Stomach (tissue), 9 donors: Measurements from ENCODE around the gene CXCL12. TPM values are rescaled to one million over a fixed set of nuclear protein-coding genes. Genes with fewer than 3 reads are reported as not detected.

ENCODE experiments used
- DNase-seq, 2 donors: peaks; one replicate each; pipeline versions ENCODE4 v3.0.0 to v3.0.0-alpha.2; 2013 to 2019
- H3K27ac ChIP-seq, 5 donors: fragments of 200-600 bp in 4 of 5; sonication (generic) in 4 of 5; one replicate each; pipeline ENCODE4 v1.5.1; 2013 to 2019; ENCODE audit warnings: mild to moderate bottlenecking in 1 of 5, moderate library complexity in 1 of 5
- H3K27me3 ChIP-seq, 3 donors: fragments of 200-600 bp; sonication (generic); one replicate each; pipeline ENCODE4 v1.5.1; 2017 to 2019; ENCODE audit warnings: mixed run types in 1 of 3
- H3K36me3 ChIP-seq, 4 donors: fragments of 200-600 bp; sonication (generic); 1 replicate in 3 of 4; 2 replicates in 1 of 4; pipeline ENCODE4 v1.5.1; 2016 to 2019
- H3K4me1 ChIP-seq, 4 donors: fragments of 200-600 bp; sonication (generic); one replicate each; pipeline ENCODE4 v1.5.1; 2016 to 2019
- H3K4me3 ChIP-seq, 4 donors: fragments of 200-600 bp; sonication (generic) in 3 of 4; one replicate each; pipeline ENCODE4 v1.5.1; 2016 to 2019; ENCODE audit warnings: mild to moderate bottlenecking in 1 of 4
- H3K9me3 ChIP-seq, 4 donors: fragments of 200-600 bp; sonication (generic); one replicate each; pipeline ENCODE4 v1.5.1; 2016 to 2019
- EP300 ChIP-seq: sonication (generic); formaldehyde crosslinking; IDR thresholded peaks from one replicate; pipeline ENCODE4 v1.6.1; 2017; ENCODE audit warnings: antibody characterized with exemption
- POLR2A ChIP-seq, 4 donors: fragments of 450-650 bp; IDR thresholded peaks; one replicate each; pipeline ENCODE4 v1.6.1; 2016; ENCODE audit warnings: antibody characterized with exemption in 4 of 4, control low read depth in 2 of 4, mild to moderate bottlenecking in 1 of 4, moderate library complexity in 1 of 4
- POLR2AphosphoS5 ChIP-seq, 3 donors: sonication (generic); formaldehyde crosslinking; IDR thresholded peaks; one replicate each; pipeline ENCODE4 v1.6.1; 2016; ENCODE audit warnings: antibody characterized with exemption in 3 of 3
- WGBS, 5 donors: extraction: QIAGEN DNeasy Blood & Tissue Kit in 3 of 5; methylation state at CpG; one replicate each; pipeline versions ENCODE4 v1.1.5 to v1.1.7; 2013 to 2018; 5-methylcytosine and 5-hydroxymethylcytosine counted together
- intact Hi-C: fragments of 100-400 bp; cut with DNase I; formaldehyde crosslinking; loops from one replicate; pipeline ENCODE4 v1.15.1; 2023; ENCODE audit warnings: low total_unique reads
- polyA plus RNA-seq, 3 donors: library from polyadenylated mRNA; stranded (reverse); fragments of 200-250 nt; gene quantifications; one replicate each; pipeline ENCODE4 v1.2.3, GENCODE V29; 2013
- total RNA-seq, 5 donors: library from RNA; depleted of rRNA; stranded (reverse); fragments of >200 nt; gene quantifications; one replicate each; pipeline versions ENCODE4 v1.1.0 to v1.2.3, GENCODE V29; 2014 to 2016
- TF ChIP-seq, protein P1 (sequence below), 7 experiments: fragments of 450-650 bp in 4 of 7; fragments of 200-600 bp in 3 of 7; sonication (generic) in 3 of 7; IDR thresholded peaks; one replicate each; pipeline ENCODE4 v1.5.1; 2016 to 2019; ENCODE audit warnings: antibody characterized with exemption in 7 of 7, control low read depth in 2 of 7, mild to moderate bottlenecking in 1 of 7
- donor health status: healthy with polysubstance abuse.
- donor health status: Bipolar disorder and iron deficiency.
- donor health status: healthy.

The CXCL12 gene
- total and polyA plus RNA-seq, 8 donors = 5.8 to 52.3 (median 12.9) TPM

DNA sequence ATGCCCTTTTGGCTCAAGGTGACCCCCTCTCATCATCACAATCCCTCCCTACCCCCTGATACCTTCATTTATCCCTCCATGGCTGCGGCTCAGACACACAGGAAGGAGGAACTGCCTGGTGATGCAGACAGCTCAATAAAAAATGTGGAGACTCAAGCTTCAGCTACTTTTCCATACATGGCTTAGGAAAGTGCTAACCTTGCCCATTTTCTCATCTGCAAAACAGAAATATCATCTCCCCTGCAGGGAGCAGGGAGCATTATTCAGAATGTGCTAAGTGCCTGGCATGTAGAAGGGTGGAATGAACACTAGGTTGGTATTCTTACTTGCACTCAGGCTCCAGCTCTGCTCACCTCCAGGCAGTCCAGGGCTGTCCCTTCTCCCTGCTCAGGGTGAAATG lies 23.8 kb downstream of the CXCL12 start:
- H3K27me3 ChIP-seq = no peaks in the 10 kb centered on the region
- H3K36me3 ChIP-seq = no peaks in the 10 kb centered on the region
- 0 to 64% (median 42%) methylated on average over 1 of the region's 1 CpG for WGBS, 5 donors

DNA sequence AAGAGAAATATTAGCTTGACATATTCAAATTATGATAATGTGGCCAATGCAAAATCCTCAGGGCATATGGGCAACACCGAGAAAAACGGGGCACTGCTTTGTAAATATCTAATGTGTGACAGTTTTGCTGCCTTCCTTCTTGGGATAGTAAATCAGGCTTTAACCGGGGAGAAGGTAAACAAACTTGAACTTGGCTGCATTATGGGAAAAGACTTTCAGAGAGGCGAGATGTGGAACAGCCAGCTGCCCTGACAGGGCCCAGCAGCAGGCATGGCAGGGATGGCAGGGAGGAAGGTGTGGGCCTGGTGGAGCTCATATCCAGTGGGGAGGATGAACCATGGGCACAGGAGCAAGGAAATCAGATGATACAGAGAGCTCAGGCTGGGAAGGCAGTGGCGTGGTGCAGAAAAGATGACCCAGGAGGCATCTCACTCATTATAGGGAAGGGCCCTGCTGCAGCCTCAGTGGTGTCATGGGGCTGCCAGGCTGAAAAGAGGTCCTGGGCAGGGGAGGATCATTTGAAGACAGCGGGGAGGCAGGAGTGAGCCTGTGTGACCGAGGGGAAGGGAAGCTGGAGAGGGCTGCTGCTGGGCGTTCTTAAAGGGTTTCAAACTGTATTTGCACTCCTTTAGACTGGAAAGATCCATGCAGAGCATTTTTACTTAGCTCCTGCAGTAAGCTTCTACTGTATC lies 26.7 kb downstream of the CXCL12 start:
- Histone ChIP-seq H3K27ac (no peak overlapping the region), H3K4me3 (no peak overlapping the region), H3K27me3 (no peaks in the 10 kb centered on the region), H3K4me1 (peaks cover 0 to 10% (median 3%) of the 10 kb centered on the region in 4 donors), H3K36me3 (no peaks in the 10 kb centered on the region), H3K9me3 (no peaks in the 10 kb centered on the region)
- DNase-seq = no peak
- 40 to 58% (median 55%) methylated on average over 8 of the region's 8 CpGs for WGBS, 5 donors
- TF ChIP-seq EP300 (no peak), POLR2AphosphoS5 (IDR thresholded peaks at IDR 0.05) (no peak), POLR2A (IDR thresholded peaks at IDR 0.05) (no peak)
- TF ChIP-seq, protein P1, sequence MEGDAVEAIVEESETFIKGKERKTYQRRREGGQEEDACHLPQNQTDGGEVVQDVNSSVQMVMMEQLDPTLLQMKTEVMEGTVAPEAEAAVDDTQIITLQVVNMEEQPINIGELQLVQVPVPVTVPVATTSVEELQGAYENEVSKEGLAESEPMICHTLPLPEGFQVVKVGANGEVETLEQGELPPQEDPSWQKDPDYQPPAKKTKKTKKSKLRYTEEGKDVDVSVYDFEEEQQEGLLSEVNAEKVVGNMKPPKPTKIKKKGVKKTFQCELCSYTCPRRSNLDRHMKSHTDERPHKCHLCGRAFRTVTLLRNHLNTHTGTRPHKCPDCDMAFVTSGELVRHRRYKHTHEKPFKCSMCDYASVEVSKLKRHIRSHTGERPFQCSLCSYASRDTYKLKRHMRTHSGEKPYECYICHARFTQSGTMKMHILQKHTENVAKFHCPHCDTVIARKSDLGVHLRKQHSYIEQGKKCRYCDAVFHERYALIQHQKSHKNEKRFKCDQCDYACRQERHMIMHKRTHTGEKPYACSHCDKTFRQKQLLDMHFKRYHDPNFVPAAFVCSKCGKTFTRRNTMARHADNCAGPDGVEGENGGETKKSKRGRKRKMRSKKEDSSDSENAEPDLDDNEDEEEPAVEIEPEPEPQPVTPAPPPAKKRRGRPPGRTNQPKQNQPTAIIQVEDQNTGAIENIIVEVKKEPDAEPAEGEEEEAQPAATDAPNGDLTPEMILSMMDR (IDR thresholded peaks at IDR 0.05) = no peak
- intact Hi-C loops = no loop called here

More for the DNA sequence above, 23.8 kb downstream of the CXCL12 start:
- TF ChIP-seq, protein P1 (IDR thresholded peaks at IDR 0.05) = no peak
- no peak for TF ChIP-seq EP300
- intact Hi-C loops = no loop called here
- Histone ChIP-seq H3K4me3 (no peak overlapping the region), H3K27ac (no peak overlapping the region), H3K9me3 (no peaks in the 10 kb centered on the region), H3K4me1 (peaks cover 0 to 10% (median 3%) of the 10 kb centered on the region in 4 donors)
- no peak for DNase-seq

DNA sequence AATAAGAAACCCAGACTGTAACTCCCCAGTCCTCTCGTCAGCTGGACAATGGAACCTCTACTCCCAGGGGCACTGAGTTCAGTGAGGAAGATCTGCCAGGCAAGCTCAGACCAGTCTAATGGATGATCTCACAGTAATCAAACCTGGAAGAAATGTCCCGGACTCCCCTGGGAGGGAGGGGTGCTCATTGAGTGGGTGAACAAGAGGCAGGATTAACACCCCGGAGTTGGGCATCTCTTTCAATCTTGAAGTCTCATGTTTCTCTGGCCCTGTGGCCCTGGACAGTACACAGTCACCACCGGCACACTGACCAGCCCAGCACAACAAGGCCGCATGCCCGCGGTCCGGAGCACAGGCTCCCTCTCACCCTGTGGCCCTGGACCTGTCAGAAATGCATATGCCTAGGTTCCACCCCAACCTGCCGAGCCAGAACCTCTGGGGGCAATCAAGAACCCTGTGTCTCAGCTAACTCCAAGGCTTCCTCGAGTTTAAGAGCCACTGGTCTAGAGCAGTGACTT lies 27.8 kb downstream of the CXCL12 start:
- Histone ChIP-seq H3K27me3 (no peaks in the 10 kb centered on the region), H3K4me1 (peaks cover 0 to 13% (median 6%) of the 10 kb centered on the region in 4 donors), H3K4me3 (no peak overlapping the region), H3K9me3 (no peaks in the 10 kb centered on the region), H3K27ac (no peak overlapping the region), H3K36me3 (no peaks in the 10 kb centered on the region)
- 74 to 84% (median 84%) methylated on average over 7 to 10 of the region's 10 CpGs for WGBS, 5 donors
- TF ChIP-seq, protein P1 (IDR thresholded peaks at IDR 0.05) = no peak
- TF ChIP-seq EP300 (no peak), POLR2A (IDR thresholded peaks at IDR 0.05) (no peak), POLR2AphosphoS5 (IDR thresholded peaks at IDR 0.05) (no peak)
- no peak for DNase-seq
- intact Hi-C loops = no loop called here

DNA sequence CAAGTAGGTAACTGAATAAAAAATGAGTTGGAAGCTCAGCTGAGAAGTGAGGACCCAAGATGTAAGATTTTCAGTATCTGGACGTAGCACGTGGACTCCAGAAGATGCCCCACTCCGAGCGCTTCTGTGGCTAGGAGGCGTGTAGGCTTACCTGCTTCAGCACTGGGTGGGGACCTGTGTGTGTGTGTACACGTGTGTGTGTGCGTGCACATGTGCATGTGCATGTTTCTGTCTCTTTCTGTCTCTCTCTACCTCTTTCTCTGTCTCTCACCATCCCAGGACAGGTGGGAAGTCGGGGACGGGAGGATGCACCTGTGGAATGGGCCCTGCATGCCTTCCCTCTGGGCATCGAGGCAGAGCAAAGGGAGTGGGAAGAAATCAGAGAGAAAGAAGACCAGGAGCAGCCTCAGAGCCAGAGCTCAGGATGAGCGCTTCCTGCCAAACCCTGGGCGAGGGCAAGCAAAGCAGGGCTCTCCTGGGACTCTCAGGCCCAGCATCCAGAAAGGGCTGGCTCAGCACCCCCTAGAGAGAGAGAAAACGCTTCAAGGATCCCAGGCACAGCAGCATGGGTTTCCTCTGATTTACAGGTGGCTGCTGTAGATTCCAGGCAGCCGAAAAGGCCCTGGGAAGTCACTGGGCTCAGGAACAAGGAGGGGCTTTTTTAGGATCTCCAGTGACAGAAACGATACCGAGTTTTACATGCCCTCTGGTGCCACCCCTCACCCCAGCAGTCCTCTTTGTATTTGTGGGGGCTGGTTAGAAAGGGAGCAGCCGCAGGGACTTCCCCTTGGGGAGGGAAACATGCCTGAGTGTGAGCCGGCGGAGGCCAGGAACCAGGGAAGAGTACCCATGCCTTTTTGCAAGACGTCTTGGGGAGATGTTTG lies 28.5 kb downstream of the CXCL12 start:
- Histone ChIP-seq H3K27me3 (no peaks in the 10 kb centered on the region), H3K4me3 (no peak overlapping the region), H3K9me3 (no peaks in the 10 kb centered on the region), H3K36me3 (no peaks in the 10 kb centered on the region), H3K27ac (no peak overlapping the region), H3K4me1 (peaks cover 0 to 17% (median 6%) of the 10 kb centered on the region in 4 donors)
- 73 to 80% (median 75%) methylated on average over 20 of the region's 20 CpGs for WGBS, 5 donors
- no peak for TF ChIP-seq POLR2AphosphoS5 (IDR thresholded peaks at IDR 0.05)
- intact Hi-C loops = no loop called here
- DNase-seq = no peak
